LNCAP (cell line): ENCODE results near the gene ADORA3.

ENCODE experiments used
- TF ChIP-seq, protein P1 (sequence below): fragments of 450-650 bp; IDR thresholded peaks from 2 replicates; pipeline ENCODE4 v1.5.1; 2017; ENCODE audit warnings: mild to moderate bottlenecking

ADORA3 gene

DNA sequence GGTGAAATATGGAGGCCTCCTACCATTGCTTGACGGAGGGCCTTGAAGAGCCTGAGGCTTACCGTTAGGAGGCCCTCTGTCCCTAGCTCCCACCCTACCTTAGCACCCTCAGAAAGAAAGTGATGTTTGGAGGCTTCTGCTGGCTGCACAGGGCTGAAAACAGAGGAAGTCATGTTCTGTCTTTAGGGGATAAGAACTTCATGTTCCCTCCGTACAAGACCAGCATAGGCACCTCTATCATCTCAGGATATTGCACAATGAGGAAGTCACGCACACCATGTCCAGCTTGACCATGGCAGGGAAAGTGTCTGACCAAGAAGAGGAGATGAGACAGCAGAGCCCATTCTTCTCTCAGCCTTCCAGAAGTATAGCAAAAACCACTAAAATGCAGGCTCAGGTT is 13.8 kb downstream of the ADORA3 start:
- TF ChIP-seq, protein P1, sequence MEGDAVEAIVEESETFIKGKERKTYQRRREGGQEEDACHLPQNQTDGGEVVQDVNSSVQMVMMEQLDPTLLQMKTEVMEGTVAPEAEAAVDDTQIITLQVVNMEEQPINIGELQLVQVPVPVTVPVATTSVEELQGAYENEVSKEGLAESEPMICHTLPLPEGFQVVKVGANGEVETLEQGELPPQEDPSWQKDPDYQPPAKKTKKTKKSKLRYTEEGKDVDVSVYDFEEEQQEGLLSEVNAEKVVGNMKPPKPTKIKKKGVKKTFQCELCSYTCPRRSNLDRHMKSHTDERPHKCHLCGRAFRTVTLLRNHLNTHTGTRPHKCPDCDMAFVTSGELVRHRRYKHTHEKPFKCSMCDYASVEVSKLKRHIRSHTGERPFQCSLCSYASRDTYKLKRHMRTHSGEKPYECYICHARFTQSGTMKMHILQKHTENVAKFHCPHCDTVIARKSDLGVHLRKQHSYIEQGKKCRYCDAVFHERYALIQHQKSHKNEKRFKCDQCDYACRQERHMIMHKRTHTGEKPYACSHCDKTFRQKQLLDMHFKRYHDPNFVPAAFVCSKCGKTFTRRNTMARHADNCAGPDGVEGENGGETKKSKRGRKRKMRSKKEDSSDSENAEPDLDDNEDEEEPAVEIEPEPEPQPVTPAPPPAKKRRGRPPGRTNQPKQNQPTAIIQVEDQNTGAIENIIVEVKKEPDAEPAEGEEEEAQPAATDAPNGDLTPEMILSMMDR, result no peak

DNA sequence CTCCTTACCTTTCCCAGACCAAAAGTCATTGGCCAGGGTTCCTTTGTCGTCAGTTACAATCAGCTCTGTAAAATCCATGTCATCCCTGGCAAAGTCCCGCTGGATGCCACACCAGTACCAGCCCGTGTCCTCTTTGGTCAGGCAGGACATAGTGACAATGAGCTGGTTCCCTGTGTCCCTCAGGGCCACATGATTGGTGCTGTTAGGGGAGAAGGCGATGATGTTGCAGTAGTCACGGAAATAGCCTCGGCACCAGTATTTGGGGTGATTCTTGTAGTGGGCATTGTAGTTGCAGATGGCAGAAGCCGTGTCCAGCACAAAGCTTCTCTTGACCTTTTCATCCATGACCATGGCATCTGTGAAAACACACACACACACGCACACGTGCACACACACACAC is 14.8 kb downstream of the ADORA3 start:
- TF ChIP-seq, protein P1, result no peak

DNA sequence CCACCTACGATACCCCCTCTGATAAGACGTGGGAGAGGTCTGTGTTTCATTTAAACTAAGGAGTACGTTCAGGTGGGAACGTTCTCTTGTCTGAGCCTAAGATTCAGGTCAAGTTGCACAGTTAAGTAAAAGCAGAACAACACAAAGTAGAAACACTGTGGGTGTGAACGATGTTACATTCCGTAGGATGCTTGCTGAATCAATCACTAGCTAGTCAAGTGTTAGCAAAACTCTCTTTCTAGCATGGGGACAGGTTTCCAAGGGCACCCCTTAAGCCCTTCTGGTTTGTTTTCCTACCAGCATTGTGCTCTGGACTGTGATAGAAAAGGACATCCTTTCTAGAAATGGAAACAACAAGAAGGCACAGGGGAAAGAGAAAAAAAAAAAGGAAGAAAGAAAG is 16.3 kb downstream of the ADORA3 start:
- TF ChIP-seq, protein P1, result no peak

DNA sequence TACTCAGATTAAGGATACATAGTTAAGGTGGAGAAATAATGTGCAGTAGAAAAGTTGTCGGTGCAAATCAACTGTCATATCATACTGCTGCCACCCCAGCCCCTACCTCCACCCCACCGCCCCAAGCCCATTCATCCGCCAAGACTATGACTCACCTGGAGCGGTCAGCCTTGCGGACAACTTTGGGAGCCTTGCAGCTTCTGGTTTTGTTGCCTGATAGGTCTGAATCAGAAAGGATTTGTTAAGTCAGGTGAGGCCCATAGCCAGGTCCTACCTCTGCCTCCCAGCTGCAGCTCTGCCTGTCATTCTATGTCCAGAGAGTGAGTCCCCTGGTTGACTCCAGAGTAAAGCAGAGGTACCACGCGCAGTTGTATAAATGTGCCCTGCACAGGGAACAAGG is 17.0 kb downstream of the ADORA3 start:
- TF ChIP-seq, protein P1, result no peak

DNA sequence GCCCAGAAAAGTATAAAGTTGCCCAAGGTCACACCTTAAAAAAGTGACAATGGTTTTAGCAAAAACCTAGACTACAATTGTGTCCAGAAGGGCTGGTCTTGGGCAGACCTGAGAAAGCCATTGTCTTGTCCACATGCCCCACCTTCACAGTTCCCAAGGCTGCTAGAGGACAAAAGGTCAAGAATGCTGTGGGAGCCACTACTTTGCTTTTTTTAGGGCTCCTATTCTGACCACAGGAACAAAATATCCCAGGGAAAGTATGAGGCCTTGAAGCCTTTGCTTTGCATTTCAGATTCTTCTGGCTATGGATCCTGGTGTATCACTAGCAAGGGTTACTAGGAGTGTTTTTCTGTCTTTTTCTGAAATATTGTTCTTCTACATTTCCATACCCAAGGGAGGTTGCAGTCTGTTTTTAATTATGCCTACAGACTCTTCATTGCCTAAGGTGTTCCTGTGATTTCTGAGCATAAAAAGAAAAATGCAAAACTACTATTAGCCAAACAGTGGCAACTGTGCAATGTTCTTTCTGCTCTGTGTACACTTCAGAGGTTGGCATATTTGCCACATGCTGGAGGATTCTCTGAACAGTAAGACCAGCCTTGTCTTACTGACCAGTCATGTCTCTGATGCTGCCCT is 18.9 kb downstream of the ADORA3 start:
- TF ChIP-seq, protein P1, result no peak

DNA sequence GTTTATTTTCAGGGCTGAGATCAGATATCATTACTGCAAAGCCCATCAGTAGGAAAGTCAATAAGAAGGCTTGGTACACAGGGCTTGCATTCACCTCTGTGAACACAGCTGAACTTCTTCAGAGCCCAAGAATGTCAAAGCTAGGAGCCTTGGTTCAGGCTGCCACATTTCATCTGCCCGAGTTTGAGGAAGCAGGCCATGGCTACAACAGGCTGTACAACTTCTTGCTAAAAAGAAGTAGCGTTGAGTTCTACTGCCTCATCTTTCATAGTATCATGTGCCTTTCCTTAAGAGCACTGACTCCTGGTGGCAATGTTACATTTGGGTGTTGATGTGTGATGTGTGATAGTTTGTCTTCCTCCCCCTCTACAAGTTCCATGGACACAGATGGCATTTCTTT is 19.6 kb downstream of the ADORA3 start:
- TF ChIP-seq, protein P1, result no peak

DNA sequence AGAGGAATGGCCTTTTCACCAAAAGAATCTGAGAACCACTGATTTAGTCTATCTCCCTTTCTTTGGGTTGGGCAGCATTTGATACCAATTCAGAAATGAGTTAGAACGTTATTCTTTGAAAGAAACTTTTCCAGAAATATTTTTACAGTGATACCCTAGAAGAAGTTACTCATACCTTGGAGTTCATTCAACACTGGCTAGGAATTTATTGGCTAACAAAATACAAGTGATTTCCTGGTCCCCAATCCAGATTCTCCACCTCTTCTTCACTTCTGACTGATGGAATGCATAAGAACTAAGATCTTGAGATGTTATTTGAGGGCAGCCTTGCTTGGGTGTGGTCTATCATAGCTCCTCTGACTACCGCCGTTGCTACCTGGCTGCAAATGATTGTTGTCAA is 20.3 kb downstream of the ADORA3 start:
- TF ChIP-seq, protein P1, result no peak
